CD4-positive, alpha-beta T cell treated with Interleukin-17A for 4 hours (primary cell): Measurements from ENCODE around the gene CCDC150.
"Not testable (repeated sequence)": the region's sequence is repeated elsewhere in the genome, so short reads cannot be mapped to it uniquely, and the experiment has no call there.

Experiments
- DNase-seq: peaks from one replicate; pipeline ENCODE4 v3.0.0-alpha.2; 2020; ENCODE audit warnings: mixed read lengths

Gene CCDC150

GRCh38 chr2:196639180-196640030 lies at the start of gene CCDC150:
TSS of gene CCDC150 (plus strand) at chr2:196639715. CDS start at chr2:196639767, 52 bp downstream.
- peak; percentile 94 for DNase-seq

- DNase-seq, result no peak
Observed at GRCh38 chr2:196590286-196590685, 49.2 kb upstream of the CCDC150 start.

GRCh38 chr2:196591004-196591403 lies 48.5 kb upstream of the CCDC150 start:
- no peak for DNase-seq

GRCh38 chr2:196591621-196592022 lies 47.9 kb upstream of the CCDC150 start:
- no peak for DNase-seq

GRCh38 chr2:196592331-196592910 lies 47.1 kb upstream of the CCDC150 start:
- no peak for DNase-seq

- DNase-seq, result no peak
Observed at GRCh38 chr2:196592911-196593881, 46.3 kb upstream of the CCDC150 start, which contains the start of gene HECW2. TSS of gene HECW2 (minus strand) at chr2:196593554.

- no peak for DNase-seq
Observed at GRCh38 chr2:196594158-196594557, 45.4 kb upstream of the CCDC150 start.

GRCh38 chr2:196597531-196597930 lies 42.0 kb upstream of the CCDC150 start:
- DNase-seq, result no peak

- no peak for DNase-seq
Observed at GRCh38 chr2:196598412-196598811, 41.1 kb upstream of the CCDC150 start.

- DNase-seq, result no peak
Observed at GRCh38 chr2:196598846-196599245, 40.7 kb upstream of the CCDC150 start.

GRCh38 chr2:196601430-196602306 lies 37.8 kb upstream of the CCDC150 start:
- DNase-seq, result no peak

GRCh38 chr2:196604196-196604595 lies 35.3 kb upstream of the CCDC150 start:
- DNase-seq, result no peak

GRCh38 chr2:196606516-196606915 lies 33.0 kb upstream of the CCDC150 start:
- no peak for DNase-seq

- no peak for DNase-seq
Observed at GRCh38 chr2:196607073-196607472, 32.4 kb upstream of the CCDC150 start.

GRCh38 chr2:196607896-196608295 lies 31.6 kb upstream of the CCDC150 start:
- not testable (repeated sequence) for DNase-seq

GRCh38 chr2:196609806-196610205 lies 29.7 kb upstream of the CCDC150 start:
- no peak for DNase-seq

- no peak for DNase-seq
Observed at GRCh38 chr2:196610796-196611195, 28.7 kb upstream of the CCDC150 start.

- DNase-seq, result no peak
Observed at GRCh38 chr2:196613302-196613701, 26.2 kb upstream of the CCDC150 start.

- no peak for DNase-seq
Observed at GRCh38 chr2:196617430-196617829, 22.1 kb upstream of the CCDC150 start.

GRCh38 chr2:196618661-196619060 lies 20.9 kb upstream of the CCDC150 start:
- DNase-seq, result no peak

- DNase-seq, result no peak
Observed at GRCh38 chr2:196630531-196630930, 9.0 kb upstream of the CCDC150 start.

GRCh38 chr2:196635156-196635555 lies 4.4 kb upstream of the CCDC150 start:
- DNase-seq, result no peak
